Activated CD4-positive, CD25-positive, alpha-beta regulatory T cell treated with anti-CD3 and anti-CD28 coated beads, Interleukin-2, amount 50 U/mL, for 16 hours (primary cell): ENCODE measurements around the gene PRSS12.

Experiments
- DNase-seq: peaks from one replicate; pipeline ENCODE4 v3.0.0-alpha.2; 2020; ENCODE audit warnings: low read depth, low spot score

Gene PRSS12

GRCh38 chr4:118357601-118358000, 4.8 kb upstream of the PRSS12 start:
- no peak for DNase-seq

GRCh38 chr4:118356731-118357130, 3.9 kb upstream of the PRSS12 start:
- DNase-seq = no peak

- no peak for DNase-seq
These were observed 3.3 kb upstream of the PRSS12 start for GRCh38 chr4:118356111-118356510.

GRCh38 chr4:118354913-118355312, 2.1 kb upstream of the PRSS12 start:
- DNase-seq = no peak

GRCh38 chr4:118353534-118354030, 779 bp upstream of the PRSS12 start:
- no peak for DNase-seq

- DNase-seq = no peak
These were observed 664 bp downstream of the PRSS12 start for GRCh38 chr4:118351851-118352827.

- no peak for DNase-seq
These were observed 1.8 kb downstream of the PRSS12 start for GRCh38 chr4:118350961-118351360.

- no peak for DNase-seq
These were observed 3.9 kb downstream of the PRSS12 start for GRCh38 chr4:118348886-118349285.

- DNase-seq = no peak
These were observed 6.3 kb downstream of the PRSS12 start for GRCh38 chr4:118346495-118346894.

- no peak for DNase-seq
These were observed 7.0 kb downstream of the PRSS12 start for GRCh38 chr4:118345813-118346212.

- no peak for DNase-seq
These were observed 8.0 kb downstream of the PRSS12 start for GRCh38 chr4:118344801-118345200.

GRCh38 chr4:118343501-118343900, 9.3 kb downstream of the PRSS12 start:
- no peak for DNase-seq

- no peak for DNase-seq
These were observed 12.7 kb downstream of the PRSS12 start for GRCh38 chr4:118340109-118340508.

- DNase-seq = no peak
These were observed 13.6 kb downstream of the PRSS12 start for GRCh38 chr4:118338981-118339765.

- no peak for DNase-seq
These were observed 14.3 kb downstream of the PRSS12 start for GRCh38 chr4:118338518-118338917.

GRCh38 chr4:118337954-118338353, 14.8 kb downstream of the PRSS12 start:
- DNase-seq = no peak

GRCh38 chr4:118335774-118336173, 17.0 kb downstream of the PRSS12 start:
- DNase-seq = no peak

GRCh38 chr4:118335324-118335723, 17.5 kb downstream of the PRSS12 start:
- DNase-seq = no peak

GRCh38 chr4:118331352-118331751, 21.5 kb downstream of the PRSS12 start:
- DNase-seq = no peak

- DNase-seq = no peak
These were observed 23.0 kb downstream of the PRSS12 start for GRCh38 chr4:118329849-118330248.

GRCh38 chr4:118327554-118328241, 25.1 kb downstream of the PRSS12 start:
- DNase-seq = no peak

- DNase-seq = no peak
These were observed 26.2 kb downstream of the PRSS12 start for GRCh38 chr4:118326585-118326984.
